CD4-positive, alpha-beta T cell treated with Interferon gamma for 1 hour (primary cell): ENCODE measurements around the gene POLRMT.
"Not testable (repeated sequence)": the region's sequence is repeated elsewhere in the genome, so short reads cannot be mapped to it uniquely, and the experiment has no call there.

Source experiments
- DNase-seq: peaks from one replicate; pipeline ENCODE4 v3.0.0-alpha.2; 2020

Gene POLRMT

DNA sequence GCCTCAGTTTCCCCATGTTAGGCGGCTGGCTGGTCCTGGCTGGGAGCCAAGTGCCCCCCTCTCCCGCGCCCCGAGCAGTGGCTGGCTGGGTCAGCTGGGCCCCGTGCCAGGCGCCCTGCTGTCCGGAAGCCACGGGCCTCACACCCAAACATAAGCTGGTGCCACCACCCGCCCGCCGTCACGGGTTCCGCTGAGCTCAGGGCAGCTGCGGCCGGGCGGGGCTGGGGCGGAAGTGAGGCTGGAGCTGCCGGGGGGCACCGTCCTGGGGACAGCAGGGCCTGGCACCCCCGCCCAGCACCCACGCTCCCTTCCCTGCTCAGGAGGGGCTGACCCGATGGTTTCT, 24.4 kb downstream of the POLRMT start:
- DNase-seq = no peak

GRCh38 chr19:608155-609003, 25.0 kb downstream of the POLRMT start:
- no peak for DNase-seq

DNA sequence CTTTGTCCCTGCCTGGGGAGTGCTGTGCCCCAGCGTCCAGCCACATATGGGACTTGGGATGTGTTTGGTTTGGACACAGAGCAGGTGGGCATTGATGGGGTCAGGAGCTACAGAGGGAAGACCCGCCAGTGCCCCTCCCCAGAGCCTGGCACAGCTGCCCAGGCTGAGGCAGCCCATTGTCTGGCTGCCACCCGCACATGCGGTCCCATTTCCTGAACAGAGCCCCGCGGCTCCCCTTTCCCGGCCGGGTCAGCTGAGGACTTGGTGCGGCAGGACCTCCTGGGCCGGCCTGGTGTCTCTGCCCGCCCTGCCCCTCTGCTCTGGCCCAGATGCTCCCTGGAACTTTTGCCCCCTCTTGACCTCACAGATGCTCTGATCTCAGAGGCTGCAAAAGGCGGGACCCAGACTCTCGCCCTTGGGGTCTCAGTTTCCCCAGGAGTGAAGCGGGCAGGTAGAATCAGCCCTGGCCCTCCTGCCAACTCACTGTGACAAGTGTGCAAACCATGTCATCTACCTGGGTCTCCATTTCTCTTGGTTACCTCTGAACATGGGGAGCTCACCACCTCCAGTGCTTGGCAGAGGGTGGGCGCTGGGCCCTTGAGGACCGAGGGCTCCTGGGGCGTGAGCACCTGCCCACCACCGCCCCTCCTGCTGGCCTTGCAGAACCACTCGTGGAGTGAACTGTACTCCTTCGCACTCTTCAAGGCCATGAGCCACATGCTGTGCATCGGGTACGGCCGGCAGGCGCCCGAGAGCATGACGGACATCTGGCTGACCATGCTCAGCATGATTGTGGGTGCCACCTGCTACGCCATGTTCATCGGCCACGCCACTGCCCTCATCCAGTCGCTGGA, 25.8 kb downstream of the POLRMT start:
- no peak for DNase-seq

DNA sequence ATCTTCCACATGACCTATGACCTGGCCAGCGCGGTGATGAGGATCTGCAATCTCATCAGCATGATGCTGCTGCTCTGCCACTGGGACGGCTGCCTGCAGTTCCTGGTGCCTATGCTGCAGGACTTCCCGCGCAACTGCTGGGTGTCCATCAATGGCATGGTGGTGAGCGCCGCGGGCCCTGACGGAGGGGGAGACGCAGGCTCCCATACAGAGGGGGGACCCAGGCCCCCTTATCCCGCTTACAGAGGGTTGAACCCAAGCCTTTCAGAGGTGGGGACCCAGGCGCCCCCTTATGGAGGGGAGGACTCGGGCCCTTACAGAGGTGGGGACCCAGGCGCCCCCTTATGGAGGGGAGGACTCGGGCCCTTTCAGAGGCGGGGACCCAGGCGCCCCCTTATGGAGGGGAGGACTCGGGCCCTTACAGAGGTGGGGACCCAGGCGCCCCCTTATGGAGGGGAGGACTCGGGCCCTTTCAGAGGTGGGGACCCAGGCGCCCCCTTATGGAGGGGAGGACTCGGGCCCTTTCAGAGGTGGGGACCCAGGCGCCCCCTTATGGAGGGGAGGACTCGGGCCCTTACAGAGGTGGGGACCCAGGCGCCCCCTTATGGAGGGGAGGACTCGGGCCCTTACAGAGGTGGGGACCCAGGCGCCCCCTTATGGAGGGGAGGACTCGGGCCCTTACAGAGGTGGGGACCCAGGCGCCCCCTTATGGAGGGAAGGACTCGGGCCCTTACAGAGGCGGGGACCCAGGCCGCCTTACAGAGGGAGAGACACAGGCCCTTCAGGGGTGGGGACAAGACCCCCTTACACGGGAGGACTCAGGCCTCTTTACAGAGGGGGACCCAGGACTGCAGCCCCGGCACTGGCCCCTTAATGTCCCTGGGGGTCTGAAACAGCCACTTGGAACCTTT, 28.0 kb downstream of the POLRMT start:
- not testable (repeated sequence) for DNase-seq

DNA sequence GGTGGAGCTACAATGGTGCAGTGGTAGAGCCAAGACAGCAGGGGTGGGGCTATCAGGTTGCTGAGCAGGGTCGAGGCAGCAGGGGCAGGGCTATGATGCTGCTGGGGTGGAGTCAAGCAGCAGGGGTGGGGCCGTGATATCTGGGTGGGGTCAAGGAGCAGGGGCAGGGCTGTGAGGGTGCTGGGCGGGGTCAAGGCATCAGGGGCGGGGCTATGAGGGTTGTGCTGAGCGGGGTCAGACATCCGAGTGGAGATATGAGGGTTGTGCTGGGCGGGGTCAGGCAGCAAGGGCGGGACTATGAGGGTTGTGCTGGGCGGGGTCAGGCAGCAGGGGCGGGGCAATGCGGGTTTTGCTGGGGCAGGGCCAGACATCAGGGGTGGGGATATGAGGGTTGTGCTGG, 29.0 kb downstream of the POLRMT start:
- DNase-seq = peak; percentile 34

DNA sequence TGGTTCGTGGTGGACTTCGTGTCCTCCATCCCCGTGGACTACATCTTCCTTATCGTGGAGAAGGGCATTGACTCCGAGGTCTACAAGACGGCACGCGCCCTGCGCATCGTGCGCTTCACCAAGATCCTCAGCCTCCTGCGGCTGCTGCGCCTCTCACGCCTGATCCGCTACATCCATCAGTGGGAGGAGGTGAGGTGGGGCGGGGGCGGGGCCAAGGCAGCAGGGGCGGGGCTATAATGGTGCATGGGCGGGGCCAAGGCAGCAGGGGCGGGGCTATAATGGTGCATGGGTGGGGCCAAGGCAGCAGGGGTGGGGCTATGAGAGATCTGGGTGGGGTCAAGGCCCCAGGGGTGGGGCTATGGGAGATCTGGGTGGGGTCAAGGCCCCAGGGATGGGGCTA, 29.6 kb downstream of the POLRMT start:
- not testable (repeated sequence) for DNase-seq

DNA sequence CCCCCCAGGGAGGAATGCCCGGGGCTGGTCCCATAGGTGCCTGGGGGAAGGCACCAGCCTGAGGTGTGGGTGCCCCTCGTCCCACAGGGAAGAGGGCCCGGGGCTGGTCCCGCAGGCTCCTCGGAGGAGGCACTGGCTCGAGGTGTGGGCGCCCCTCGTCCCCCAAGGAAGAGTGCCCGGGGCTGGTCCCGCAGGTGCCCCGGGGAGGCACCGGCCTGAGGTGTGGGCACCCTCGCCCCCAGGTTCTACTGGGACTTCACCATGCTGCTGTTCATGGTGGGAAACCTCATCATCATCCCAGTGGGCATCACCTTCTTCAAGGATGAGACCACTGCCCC, 30.1 kb downstream of the POLRMT start:
- not testable (repeated sequence) for DNase-seq

GRCh38 chr19:602391-603301, 30.7 kb downstream of the POLRMT start:
- DNase-seq = no peak

DNA sequence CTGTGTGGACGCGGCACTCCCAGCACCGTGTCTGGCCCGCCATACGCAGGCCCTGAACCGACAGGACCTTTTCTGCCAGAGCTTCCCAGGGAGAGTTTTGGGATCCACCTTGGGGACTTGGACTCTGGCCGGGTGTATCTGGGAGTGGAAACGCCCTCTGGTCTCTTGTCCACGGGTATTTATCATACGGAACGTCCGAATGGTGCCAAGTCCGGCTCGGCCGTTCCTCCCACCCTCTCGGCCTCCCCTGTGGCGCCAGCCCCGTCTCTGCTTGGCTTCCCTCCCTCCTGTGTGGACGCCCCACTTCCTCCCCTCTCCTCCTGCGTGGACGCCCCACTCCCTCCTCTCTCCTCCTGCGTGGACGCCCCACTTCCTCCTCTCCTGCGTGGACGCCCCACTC, 31.5 kb downstream of the POLRMT start:
- DNase-seq = no peak

DNA sequence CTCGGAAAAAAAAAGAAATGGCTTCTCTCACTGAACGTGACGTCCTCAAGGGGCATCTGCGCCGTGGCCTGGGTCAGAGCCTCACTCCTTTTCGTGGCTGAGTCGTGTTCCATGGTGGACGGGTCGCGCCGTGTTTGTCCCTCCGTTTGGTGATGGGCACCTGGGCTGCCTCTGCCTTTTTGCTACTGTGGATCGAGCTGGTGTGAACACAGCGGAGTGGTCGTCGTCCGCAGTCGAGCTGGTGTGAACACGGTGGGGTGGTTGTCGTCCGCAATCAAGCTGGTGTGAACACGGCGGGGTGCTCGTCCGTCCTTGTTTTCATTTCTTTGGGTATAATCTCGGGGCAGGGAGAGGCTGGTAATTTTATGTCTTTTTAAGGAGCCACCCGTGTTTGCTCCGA, 32.0 kb downstream of the POLRMT start:
- no peak for DNase-seq

- DNase-seq = no peak
Measured at GRCh38 chr19:597406-598315, 35.7 kb downstream of the POLRMT start.

DNA sequence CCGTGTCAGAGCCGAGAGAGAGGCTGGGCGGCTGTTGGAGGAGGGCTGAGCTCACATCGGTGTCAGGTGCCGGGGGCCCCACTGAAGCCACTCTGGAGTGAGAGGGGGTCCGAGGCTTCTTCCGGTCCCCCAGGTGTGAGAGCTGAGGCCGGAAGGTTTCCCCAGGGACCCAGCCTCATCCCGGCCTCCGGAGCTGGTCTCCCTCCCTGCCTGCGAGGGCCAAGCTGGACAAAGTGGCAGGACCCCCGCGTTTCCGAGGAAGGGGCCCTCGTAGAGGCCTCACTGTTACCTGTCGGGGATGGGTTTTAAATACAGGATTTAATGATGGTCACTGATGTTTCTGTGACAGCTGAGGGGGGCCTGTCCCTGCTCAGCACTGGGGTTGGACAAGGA, 37.1 kb downstream of the POLRMT start:
- no peak for DNase-seq

GRCh38 chr19:595326-596262, 37.7 kb downstream of the POLRMT start:
- no peak for DNase-seq

GRCh38 chr19:594265-594870, 39.0 kb downstream of the POLRMT start:
- no peak for DNase-seq

- DNase-seq = no peak
Measured at GRCh38 chr19:593505-593904, 39.8 kb downstream of the POLRMT start.

DNA sequence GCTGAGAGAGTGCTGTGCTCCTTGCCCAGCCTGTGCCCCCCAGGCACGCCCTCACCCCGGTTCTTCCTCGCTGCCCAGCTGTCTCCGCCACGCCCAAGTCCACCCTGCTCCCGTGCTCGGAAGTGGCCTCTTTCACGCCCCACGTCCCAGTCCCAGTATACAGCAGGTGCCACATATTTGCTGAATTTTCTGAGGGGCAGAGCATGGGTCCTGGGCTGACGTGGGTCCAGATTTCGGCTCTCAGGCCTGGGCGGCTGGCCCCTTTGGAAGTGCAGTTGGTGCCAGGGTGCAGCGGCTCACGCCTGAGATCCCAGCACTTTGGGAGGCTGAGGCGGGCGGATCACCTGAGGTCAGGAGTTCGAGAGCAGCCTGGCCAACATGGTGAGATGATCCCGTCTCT, 40.3 kb downstream of the POLRMT start:
- no peak for DNase-seq

GRCh38 chr19:592101-592500, 41.2 kb downstream of the POLRMT start:
- DNase-seq = no peak

DNA sequence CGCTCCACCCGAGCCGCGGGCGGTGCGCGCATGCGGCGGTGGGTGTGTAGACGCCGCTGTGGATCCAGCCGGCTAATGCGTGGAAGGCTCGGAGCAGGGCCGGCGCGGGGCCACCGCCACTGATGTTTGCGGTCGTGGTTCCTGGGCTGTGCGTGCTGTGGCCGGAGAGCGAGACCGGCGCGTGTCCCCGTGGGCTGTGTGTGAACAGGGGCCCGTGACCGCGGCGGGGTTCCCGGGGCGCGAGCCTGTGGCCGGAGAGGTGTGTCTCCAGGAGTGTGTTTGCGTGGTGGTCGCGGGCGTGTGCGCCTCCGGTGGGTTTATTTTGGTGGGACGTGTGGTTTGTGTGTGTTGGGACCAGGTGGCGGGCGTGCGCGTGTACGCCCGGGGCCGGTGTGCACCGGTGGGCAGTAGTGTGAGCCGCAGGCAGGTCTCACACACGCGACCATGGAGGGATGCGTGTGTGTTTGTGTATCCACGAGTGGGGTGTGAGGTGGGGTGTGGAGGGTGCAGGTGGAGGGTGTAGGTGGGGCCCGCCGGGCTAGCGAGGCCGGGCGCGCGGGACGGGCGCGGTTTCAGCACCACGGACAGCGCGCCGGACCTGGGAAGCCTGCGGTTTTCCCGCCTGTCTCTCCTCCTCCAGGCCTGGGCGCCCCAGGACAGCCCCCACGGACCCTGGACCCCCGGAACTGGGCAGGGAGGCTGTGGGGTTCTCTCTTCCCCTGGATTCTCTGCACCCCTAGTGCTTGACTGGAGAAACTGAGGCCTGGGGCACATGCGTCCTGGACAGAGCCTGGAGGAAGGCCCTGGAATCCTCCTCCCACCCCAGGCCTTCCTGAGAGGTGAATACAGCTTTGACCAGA, 42.0 kb downstream of the POLRMT start:
- DNase-seq = no peak

DNA sequence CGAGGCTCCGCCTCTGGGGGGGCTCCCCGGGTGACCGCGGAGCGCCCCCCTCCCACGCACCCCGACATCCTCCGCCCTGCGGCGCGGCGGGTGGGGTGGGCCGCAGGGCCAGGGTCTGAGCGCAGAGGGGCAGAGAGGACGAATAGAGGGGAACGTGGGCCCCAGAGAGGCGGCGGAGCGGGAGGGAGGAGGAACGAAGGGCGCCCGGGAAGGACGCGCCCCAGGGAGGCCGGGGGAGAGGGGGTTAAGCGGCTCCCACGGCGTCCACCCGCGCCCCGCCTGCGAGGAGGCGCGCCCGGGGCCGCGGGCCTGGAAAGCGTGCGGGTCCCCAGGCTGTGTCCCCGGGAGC, 42.6 kb downstream of the POLRMT start:
- DNase-seq = no peak
